Tongue (tissue), 2 donors: ENCODE data around the gene AHCY. TPM values are rescaled to one million over a fixed set of nuclear protein-coding genes. Genes with fewer than 3 reads are reported as not detected.
A peak's percentile ranks its signal among the peaks of the same experiment; 100 is the strongest.
"Not testable (repeated sequence)": the region's sequence is repeated elsewhere in the genome, so short reads cannot be mapped to it uniquely, and the experiment has no call there.

ENCODE experiments used
- DNase-seq: peaks from one replicate; pipeline ENCODE4 v3.0.0-alpha.2; 2015
- total RNA-seq: library from RNA; depleted of rRNA; stranded (reverse); fragments of >200 nt; gene quantifications from one replicate; pipeline ENCODE4 v1.2.3, GENCODE V29; 2014

AHCY gene
- 73.4 TPM for total RNA-seq

GRCh38 chr20:34302723-34303533 is at the start of gene AHCY:
Gene AHCY (minus strand): TSS chr20:34303355. CDS start chr20:34303270, 85 bp downstream.
- peak; percentile 98 for DNase-seq

DNA sequence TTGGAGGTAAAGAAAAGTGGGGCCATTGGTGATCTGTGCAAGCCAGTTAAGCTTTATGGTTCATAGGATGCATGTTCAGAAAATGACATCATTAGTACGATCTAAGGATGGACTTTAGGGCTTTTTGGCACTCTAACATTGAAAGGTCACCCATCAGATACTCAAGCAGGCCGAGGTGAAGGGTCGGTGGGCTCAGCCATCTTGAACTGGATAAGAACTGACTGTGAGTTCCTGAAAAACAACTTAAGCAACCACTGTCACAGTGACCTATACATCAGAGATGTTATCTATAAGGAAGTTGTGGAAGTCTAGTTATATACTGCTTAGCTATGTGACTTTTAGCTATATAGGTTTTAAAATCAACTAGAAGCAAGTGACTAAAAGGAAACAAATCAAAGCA is 46.9 kb upstream of the AHCY start:
- DNase-seq, result no peak

DNA sequence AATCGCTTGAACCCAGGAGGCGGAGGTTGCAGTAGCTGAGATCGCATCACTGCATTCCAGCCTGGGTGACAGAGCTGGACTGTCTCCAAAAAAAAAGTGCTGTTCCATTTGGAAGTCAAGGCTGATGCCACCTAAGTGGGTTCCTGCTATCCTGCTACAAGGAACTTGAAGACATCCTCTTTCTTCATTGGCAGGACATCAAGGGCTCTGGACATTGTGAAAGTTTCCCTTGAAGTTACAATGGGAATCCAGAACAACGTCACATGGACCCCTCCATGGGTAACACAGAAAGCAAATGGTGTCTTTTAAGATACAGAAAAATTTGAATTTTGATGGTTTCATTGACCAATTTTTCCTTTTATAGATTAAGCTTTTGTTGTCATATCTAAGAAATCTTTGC is 44.4 kb upstream of the AHCY start:
- DNase-seq, result no peak

DNA sequence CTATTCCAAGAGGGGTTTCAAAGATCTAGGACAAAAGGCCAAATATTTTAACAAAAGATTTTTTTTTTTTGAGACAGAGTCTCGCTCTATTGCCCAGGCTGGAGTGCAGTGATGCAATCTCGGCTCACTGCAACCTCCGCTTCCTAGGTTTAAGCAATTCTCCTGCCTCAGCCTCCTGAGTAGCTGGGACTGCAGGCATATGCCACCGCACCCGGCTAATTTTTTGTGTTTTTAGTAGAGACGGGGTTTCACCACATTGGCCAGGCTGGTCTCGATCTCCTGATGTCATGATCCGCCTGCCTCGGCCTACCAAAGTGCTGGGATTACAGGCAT is 43.3 kb upstream of the AHCY start:
- DNase-seq, result not testable (repeated sequence)

DNA sequence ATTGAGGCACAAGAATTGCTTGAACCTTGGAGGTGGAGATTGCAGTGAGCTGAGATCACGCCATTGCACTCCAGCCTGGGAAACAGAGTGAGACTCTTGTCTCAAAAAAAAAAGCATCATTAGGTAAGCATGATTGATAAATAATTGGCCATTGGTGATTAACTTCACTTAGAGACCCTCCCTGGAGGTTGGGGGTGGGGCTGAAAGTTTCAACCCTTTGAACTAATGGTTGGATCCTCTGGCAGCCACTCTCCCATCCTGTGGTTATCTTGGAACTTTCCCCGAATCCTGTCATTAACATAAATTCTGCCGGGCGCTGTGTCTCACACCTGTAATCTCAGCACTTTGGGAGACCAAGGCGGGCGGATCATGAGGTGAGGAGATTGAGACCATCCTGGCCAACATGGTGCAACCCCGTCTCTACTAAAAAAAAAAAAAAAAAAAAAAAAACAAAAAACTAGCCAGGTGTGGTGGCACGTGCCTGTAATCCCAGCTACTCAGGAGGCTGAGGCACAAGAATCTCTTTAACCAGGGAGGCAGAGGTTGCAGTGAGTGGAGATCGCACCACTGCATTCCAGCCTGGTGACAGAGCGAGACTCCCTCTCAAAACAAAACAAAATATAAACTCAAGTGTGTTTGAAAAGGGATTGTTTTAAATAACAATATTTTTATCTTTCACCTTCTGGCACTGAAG is 42.8 kb upstream of the AHCY start:
- DNase-seq, result not testable (repeated sequence)

GRCh38 chr20:34345402-34345736 is 42.2 kb upstream of the AHCY start:
- DNase-seq, result no peak

GRCh38 chr20:34344238-34344637 is 41.1 kb upstream of the AHCY start:
- DNase-seq, result no peak

- no peak for DNase-seq
Observed at GRCh38 chr20:34343458-34344211, 40.5 kb upstream of the AHCY start.

DNA sequence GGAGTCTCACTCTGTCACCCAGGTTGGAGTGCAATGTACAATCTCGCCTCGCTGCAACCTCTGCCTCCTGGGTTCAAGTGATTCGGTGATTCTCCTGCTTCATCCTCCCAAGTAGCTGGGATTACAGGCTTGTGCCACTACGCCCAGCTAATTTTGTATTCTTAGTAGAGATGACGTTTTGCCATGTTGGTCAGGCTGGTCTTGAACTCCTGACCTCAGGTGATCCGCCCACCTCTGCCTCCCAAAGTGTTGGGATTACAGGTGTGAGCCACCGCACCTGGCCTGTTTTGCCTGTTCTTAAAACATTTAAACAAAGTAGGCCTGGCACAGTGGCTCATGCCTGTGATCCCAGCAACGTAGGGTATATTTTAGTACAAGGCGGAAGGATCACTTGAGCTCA is 38.0 kb upstream of the AHCY start:
- not testable (repeated sequence) for DNase-seq

DNA sequence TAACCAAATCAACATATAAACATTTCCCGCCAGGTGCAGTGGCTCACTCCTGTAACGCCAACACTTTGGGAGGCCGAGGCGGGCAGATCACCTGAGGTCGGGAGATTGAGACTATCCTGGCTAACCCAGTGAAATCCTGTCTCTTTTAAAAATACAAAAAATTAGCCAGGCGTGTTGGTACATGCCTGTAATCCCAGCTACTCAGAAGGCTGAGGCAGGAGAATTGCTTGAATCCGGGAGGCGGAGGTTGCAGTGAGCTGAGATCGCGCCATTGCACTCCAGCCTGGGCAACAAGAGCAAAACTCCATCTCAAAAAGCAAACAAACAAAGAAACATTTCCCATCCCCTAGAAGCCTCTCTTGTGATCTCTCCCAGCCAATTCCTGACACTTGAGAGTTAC is 37.6 kb upstream of the AHCY start:
- not testable (repeated sequence) for DNase-seq

- DNase-seq, result no peak
Observed at GRCh38 chr20:34337982-34338726, 35.0 kb upstream of the AHCY start.

- DNase-seq, result no peak
Observed at GRCh38 chr20:34337544-34337943, 34.4 kb upstream of the AHCY start.

GRCh38 chr20:34334654-34335407 is 31.7 kb upstream of the AHCY start:
- DNase-seq, result peak; percentile 37

GRCh38 chr20:34333786-34334185 is 30.6 kb upstream of the AHCY start:
- no peak for DNase-seq

DNA sequence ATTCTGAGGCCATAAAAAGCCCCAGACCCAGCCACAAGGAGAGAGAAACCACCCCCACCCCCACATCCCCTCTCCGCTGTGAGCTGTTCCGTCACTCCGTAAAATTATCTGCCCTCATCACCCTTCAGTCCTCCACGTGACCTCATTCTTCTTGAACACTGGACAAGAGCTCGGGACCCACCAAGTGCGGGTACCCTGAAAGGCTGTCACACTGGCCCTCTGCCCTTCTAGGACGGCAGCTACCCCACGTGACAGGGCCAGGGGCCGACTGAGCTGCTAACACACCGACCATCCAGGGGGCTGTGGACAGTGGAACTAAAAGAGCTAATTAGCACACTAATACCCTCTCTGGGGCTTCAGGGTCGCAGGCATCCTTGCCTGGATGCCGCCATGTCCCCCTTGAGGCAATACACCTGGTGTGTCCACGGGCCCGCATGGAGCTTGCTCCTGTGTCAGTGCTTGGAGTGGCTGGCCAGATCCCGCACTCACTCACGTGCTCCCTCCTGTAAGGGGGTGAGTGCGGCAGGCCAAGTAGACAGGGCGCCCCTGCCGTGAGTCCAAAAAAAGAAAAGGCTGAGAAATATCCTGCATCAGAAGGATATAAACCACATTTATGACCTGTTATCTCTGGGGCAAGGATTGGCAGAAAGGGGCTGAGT is 29.2 kb upstream of the AHCY start:
- DNase-seq, result no peak

DNA sequence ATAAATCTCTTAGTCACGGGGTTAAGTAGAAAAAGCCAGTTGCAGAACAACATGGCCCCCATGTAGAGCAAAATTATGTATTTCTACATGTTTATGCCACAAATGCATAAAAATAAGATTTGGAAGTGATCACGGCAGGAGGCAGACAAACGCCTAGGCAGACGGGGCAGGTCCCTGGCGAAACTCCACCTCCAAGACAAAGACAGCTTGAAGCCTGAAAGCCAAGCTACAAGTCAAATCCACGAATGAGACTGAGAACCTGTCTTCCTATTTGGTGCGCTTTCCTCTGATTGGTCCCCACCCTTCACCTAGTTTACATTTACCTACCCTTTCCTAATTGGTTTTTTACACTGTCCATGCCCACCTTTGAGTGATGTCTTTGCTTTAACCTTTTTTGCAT is 28.7 kb upstream of the AHCY start:
- no peak for DNase-seq

- not testable (repeated sequence) for DNase-seq
Observed at GRCh38 chr20:34330861-34331544, 27.8 kb upstream of the AHCY start.

DNA sequence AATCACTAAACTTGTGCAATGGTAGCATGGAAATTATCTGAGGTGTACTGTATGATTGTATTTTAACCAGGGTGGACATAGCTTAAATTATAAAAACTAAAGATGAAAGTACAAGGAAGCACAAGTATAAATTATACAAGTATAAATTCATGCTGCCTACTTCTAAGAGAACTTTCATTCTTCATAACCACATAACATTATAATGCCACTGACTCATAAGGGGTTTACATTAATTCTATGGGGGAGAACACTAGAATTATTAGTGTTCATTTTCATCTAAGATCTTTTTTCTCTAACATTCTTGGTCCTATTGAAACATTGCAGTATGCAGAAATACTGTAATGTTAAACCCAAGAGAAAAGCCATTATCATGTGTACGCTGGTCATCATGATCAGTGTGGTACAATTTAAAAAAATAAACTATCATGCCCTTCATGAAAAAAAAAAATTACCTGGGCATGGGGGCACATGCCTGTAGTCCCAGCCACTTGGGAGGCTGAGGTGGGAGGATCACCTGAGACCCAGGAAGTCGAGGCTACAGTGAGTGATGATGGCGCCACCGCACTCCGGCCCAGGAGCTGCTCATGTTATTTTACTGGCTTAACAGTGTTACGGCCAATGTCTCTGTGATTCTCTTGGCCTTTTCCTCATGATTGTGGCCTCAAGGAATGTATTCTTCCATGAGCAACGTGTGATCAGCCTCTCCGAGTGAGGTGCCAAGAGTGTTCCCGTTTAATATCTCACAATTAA is 25.9 kb upstream of the AHCY start:
- no peak for DNase-seq

DNA sequence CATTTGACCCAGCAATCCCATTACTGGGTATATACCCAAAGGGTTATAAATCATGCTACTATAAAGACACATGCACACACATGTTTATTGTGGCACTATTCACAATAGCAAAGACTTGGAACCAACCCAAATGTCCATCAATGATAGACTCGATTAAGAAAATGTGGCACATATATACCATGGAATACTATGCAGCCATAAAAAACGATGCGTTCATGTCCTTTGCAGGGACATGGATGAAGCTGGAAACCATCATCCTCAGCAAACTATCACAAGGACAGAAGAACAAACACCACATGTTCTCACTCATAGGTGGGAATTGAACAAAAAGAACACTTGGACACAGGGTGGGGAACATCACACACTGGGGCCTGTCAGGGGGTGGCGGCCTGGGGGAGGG is 25.1 kb upstream of the AHCY start:
- DNase-seq, result not testable (repeated sequence)

DNA sequence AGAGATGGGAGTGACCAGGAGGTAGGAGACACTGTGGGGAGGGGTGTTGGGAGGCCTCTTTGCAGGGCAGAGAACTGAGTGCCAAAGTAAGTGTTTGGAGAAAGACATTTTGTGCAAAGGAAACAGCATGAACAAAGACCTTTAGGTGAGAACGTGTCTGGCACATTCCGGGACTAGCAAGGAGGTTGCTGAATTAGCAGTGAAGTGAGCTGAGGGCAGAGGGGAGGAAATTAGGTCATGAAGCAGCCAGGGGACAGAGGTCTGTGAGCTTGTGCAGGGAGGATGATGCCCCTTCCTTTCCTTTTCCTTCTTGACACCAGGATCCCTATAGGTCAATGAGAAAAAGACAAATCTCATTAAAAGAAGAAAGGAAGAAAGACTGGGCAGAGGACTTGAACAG is 21.4 kb upstream of the AHCY start:
- no peak for DNase-seq
